Dedifferentiated amniotic fluid mesenchymal stem cell (primary cell): ENCODE results near the gene SHF.

Experiments used
- DNase-seq: peaks from one replicate; pipeline ENCODE4 v3.0.0-alpha.2; 2016; ENCODE audit errors: extremely low spot score

Gene SHF

DNA sequence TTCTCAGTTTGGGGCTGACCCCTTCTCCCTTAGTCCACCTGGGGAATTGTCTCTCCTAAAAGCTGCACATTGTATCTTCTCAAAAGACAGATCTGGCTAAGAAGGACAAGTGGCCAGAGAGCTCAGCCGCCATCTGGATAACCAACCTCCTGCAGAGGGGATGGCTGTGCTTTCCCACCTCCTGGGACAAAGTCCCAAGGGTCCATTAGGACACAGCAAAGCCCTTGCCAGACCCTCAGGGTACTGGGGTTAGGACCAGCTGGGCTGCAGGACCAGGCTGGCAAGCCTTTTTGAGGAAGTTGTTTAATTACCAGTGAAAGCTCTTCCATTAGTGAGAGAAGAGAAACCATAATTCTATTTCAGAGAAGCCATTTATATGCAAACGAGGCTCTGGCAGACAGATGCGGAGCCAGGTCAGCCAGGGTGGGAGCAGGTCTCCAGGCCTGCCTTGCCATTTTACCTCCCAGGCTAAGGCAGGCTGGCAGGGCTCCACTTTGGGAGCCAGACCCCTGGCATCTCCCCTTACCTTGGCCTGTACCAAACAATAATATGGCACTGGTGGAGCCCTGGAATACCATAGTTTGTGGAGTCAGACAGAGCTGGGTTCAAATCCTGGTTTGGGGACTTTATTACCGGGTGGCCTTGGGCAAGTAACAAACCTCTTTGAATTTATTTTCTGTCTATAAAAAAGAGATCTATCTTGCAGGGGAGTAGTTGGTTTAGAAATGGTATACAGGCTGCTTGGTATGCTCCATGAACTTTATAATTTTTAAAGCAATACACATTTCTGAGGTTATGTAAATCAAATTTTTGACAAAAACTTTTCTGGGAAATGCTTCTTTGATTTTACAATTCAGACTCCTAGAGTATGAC lies 17.9 kb downstream of the SHF start:
- no peak for DNase-seq

- no peak for DNase-seq
These were observed 18.8 kb downstream of the SHF start for GRCh38 chr15:45168751-45169551.

- no peak for DNase-seq
These were observed 19.5 kb downstream of the SHF start for GRCh38 chr15:45168286-45168685.

GRCh38 chr15:45167631-45168205 lies 20.0 kb downstream of the SHF start:
- DNase-seq, result no peak

DNA sequence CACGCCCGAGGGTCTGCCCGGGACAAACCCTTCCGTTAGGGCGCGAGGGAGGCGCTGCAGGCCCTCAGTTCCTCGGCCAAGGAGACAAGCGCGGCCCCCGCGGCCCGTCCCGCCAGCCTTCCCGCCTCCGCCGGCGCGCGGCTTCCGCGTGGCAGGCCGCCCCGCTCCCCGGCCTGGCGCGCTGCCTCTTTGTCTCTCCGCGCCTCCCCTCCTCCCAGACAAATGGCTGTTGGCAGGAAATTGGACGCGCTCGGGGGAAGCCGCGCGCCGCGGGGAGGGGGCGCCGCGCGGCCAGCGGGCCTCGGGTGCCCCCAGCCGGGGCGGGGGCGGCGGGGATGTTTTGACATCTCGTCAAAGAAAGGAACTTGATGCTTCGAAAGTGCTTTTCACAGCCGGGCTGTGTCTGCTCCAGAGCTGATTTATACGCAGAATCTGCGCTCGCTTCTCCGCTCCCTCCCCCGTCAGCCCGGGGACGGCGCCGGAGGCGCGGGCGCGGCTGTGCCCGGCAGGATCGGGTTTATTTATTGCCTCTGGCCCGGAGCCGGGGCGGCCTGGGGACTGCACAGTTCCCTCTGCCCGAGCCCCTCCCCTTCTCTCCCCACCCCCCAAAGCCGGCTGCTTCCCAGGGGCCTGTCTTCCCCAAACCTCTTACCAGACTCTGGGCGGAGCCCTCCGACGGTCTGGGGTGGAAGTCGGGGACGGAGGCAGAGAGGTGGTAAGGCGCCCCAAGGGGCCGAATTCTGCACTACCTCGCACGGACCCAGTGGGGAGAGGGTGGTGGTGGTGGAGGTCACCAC lies 20.7 kb downstream of the SHF start:
- peak; percentile 77 for DNase-seq

DNA sequence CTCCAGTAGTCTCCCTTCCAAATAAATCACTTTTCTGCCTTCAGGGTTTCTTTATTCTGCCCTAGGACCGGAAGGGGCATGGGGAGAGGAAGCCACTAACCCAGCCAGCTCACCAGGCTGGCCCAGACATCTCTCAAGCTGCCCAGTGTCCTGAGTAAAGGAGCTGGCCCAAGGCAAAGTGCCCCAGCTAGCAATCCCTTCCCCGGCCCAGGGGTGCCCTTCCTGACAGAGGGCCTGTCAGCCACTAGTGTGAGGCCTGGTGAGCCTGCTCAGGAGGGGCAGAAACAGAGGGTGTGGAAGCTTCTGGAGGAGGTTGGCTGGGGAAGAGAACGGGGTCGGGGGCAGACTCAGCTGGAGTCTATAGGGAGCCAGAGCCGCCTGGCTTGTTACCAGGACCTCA lies 22.2 kb downstream of the SHF start:
- no peak for DNase-seq

GRCh38 chr15:45164914-45165313 lies 22.9 kb downstream of the SHF start:
- no peak for DNase-seq

DNA sequence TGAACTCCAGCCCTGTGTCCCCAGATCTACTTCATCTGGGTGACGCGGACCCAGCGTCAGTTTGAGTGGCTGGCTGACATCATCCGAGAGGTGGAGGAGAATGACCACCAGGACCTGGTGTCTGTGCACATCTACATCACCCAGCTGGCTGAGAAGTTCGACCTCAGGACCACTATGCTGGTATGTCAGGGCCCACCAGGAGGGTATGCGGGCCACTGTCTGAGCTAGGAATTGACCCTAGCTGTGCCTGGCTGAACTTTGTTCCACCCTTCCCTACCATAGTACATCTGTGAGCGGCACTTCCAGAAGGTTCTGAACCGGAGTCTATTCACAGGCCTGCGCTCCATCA lies 24.3 kb downstream of the SHF start:
- DNase-seq, result no peak

DNA sequence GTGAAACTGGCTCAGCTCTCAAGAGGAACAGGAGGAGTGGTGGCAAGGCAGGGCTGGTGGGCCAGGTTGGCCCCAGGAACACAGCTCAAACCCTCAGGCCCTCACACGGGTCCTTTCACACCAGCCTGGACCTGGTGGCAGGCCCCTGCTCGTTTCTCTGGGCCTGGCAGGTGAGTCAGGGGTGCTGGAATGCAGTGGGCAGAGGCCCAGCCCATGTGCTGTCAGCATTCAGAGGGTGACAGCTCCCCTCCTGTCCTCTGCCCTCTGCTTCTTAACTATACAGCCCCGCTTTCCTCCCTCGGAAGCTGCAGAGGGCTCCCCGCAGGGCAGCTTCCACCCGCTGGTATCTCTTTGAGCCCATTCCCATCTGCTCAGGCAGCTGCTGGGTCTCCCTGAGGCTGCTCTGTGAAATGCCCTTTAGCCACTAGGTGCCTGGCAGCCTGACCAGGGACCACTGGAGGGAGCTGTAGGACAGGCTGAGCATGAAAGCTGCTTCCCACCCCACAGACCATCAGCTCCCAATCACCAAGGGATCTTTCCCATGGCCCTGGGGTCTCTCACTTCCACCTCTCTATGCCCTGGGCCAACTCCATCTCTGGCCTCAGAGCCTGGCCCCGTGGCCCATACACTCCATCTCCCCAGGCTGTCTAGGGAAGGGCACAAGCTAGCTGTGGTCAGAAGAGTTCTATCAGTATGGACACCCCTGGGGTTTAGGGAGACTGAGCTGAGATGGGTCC lies 24.8 kb downstream of the SHF start:
- DNase-seq, result peak; percentile 71

- no peak for DNase-seq
These were observed 26.1 kb downstream of the SHF start for GRCh38 chr15:45161666-45162065.

- peak; percentile 74 for DNase-seq
These were observed 29.8 kb downstream of the SHF start for GRCh38 chr15:45157974-45158373.

- DNase-seq, result no peak
These were observed 30.9 kb downstream of the SHF start for GRCh38 chr15:45156744-45157455.

GRCh38 chr15:45155739-45156138 lies 32.0 kb downstream of the SHF start:
- DNase-seq, result no peak

- no peak for DNase-seq
These were observed 35.6 kb downstream of the SHF start for GRCh38 chr15:45151998-45152828.

DNA sequence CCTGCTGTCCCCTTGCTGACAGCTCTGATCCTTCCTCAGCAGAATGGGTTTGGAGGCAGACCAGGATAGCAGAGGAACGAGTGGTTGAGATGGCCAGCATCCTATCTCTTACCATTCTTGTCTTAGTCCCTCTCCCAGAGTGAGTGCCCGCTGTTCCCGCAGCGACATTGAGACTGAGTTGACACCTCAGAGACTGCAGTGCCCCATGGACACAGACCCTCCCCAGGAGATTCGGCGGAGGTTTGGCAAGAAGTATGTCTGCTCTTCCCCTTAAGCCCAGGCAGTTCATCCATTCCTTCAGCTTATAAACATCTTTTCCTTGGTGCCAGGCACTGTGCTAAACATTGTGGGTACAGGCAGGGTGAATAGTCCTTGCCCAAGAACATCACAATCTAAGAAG lies 36.8 kb downstream of the SHF start:
- DNase-seq, result no peak

- DNase-seq, result no peak
These were observed 37.3 kb downstream of the SHF start for GRCh38 chr15:45150481-45150880.

DNA sequence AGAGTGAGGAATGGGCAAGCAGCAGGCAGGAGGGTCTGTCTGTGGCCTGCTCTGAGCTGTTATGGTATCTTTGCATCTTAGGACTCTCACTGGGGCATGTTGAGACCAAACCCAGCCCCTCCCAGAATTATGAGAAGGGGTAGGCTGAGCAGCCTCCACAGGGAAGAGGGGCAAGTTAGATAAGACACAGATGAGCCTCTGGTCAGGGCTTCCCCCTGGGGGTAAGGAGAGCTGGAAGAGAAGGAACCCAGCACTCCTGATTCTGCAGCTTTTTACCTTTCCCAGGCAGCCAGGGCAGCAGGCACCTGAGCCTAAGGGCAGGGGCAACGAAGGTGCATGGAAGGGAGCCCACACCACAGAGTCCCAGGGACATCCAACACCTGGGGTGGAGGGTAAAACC lies 38.7 kb downstream of the SHF start:
- no peak for DNase-seq

- no peak for DNase-seq
These were observed 39.4 kb downstream of the SHF start for GRCh38 chr15:45148076-45149059.
